Measurements from ENCODE around the gene MPHOSPH6. TPM values are rescaled to one million over a fixed set of nuclear protein-coding genes. Genes with fewer than 3 reads are reported as not detected.

The MPHOSPH6 gene
- total and polyA plus RNA-seq, 8 donors, result 6.1 to 31.9 (median 26.3) TPM; not detected in 1

DNA sequence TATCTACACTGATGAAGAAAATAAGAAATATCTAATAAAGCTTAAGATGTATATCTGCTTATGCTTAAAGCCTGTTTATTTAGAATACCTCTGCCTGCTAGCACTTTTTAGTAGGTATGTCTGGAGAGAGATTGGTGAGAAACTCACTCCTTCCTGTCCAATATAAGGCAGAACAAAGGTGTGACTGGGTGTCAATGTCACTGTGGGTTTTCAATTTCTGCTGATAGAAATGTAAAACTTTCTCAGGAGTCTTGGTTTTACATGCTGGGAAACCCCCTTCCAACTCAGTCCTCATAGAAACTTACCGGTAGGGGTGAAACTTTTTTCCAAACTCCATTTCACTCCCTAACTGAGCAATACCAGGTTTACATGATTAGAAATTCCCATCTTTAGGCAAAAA is 17.8 kb upstream of the MPHOSPH6 start:
- intact Hi-C loops (cut with DNase I; ENCODE audit: low total_unique reads), result no loop called here
- Histone ChIP-seq H3K4me1 (no peaks in the 10 kb centered on the region), H3K27ac (no peak overlapping the region), H3K4me3 (no peak overlapping the region), H3K36me3 (no peaks in the 10 kb centered on the region), H3K9me3 (no peaks in the 10 kb centered on the region), H3K27me3 (peaks cover 0 to 8% (median 0%) of the 10 kb centered on the region in 3 donors)
- 56 to 87% (median 69%) methylated on average over 1 of the region's 1 CpG for WGBS, 5 donors
- TF ChIP-seq CTCF (IDR thresholded peaks at IDR 0.05) (no peak), POLR2AphosphoS5 (IDR thresholded peaks at IDR 0.05) (no peak), POLR2A (IDR thresholded peaks at IDR 0.05) (no peak), EP300 (IDR thresholded peaks at IDR 0.05) (no peak)
- no peak for DNase-seq

- no peak overlapping the region for H3K4me3 ChIP-seq
- no peaks in the 10 kb centered on the region for H3K4me1 ChIP-seq
- DNase-seq, result no peak
- no peaks in the 10 kb centered on the region for H3K36me3 ChIP-seq
- TF ChIP-seq POLR2A (IDR thresholded peaks at IDR 0.05), result no peak
- TF ChIP-seq CTCF (IDR thresholded peaks at IDR 0.05), result no peak
- TF ChIP-seq EP300 (IDR thresholded peaks at IDR 0.05), result no peak
- TF ChIP-seq POLR2AphosphoS5 (IDR thresholded peaks at IDR 0.05), result no peak
- H3K27me3 ChIP-seq, result peaks cover 0 to 8% (median 0%) of the 10 kb centered on the region in 3 donors
- no peaks in the 10 kb centered on the region for H3K9me3 ChIP-seq
- intact Hi-C loops (cut with DNase I; ENCODE audit: low total_unique reads), result no loop called here
- no peak overlapping the region for H3K27ac ChIP-seq
Observed at GRCh38 chr16:82185012-82185411, 15.0 kb upstream of the MPHOSPH6 start.

- Histone ChIP-seq H3K4me3 (no peak overlapping the region), H3K9me3 (no peaks in the 10 kb centered on the region), H3K36me3 (no peaks in the 10 kb centered on the region), H3K27me3 (peaks cover 0 to 11% (median 0%) of the 10 kb centered on the region in 3 donors), H3K4me1 (no peaks in the 10 kb centered on the region), H3K27ac (no peak overlapping the region)
- 76 to 90% (median 85%) methylated on average over 5 of the region's 5 CpGs for WGBS, 5 donors
- DNase-seq, result no peak
- TF ChIP-seq CTCF (IDR thresholded peaks at IDR 0.05) (no peak), POLR2AphosphoS5 (IDR thresholded peaks at IDR 0.05) (no peak), EP300 (IDR thresholded peaks at IDR 0.05) (no peak), POLR2A (IDR thresholded peaks at IDR 0.05) (no peak)
- intact Hi-C loops (cut with DNase I; ENCODE audit: low total_unique reads), result no loop called here
Observed at GRCh38 chr16:82184213-82184612, 14.2 kb upstream of the MPHOSPH6 start.

- H3K9me3 ChIP-seq, result no peaks in the 10 kb centered on the region
- TF ChIP-seq CTCF (IDR thresholded peaks at IDR 0.05), result no peak
- TF ChIP-seq POLR2AphosphoS5 (IDR thresholded peaks at IDR 0.05), result no peak
- TF ChIP-seq POLR2A (IDR thresholded peaks at IDR 0.05), result no peak
- TF ChIP-seq EP300 (IDR thresholded peaks at IDR 0.05), result no peak
- peaks cover 0 to 20% (median 0%) of the 10 kb centered on the region in 3 donors for H3K27me3 ChIP-seq
- intact Hi-C loops (cut with DNase I; ENCODE audit: low total_unique reads), result no loop called here
- WGBS, 5 donors, result 64 to 77% (median 73%) methylated on average over 1 of the region's 1 CpG
- no peak overlapping the region for H3K4me3 ChIP-seq
- no peak for DNase-seq
- H3K4me1 ChIP-seq, result no peaks in the 10 kb centered on the region
- H3K27ac ChIP-seq, result no peak overlapping the region
- no peaks in the 10 kb centered on the region for H3K36me3 ChIP-seq
Observed at GRCh38 chr16:82183004-82183397, 13.0 kb upstream of the MPHOSPH6 start.

Data from stomach (tissue), 9 donors.